Erythroblast (primary cell): ENCODE measurements around the gene CDK8.

ENCODE experiments used
- GATA1 ChIP-seq: IDR thresholded peaks from 2 replicates; pipeline ENCODE4 v1.6.1; 2011; ENCODE audit warnings: low read depth, mild to moderate bottlenecking, control low read depth, low read length, moderate library complexity
- POLR2A ChIP-seq: IDR thresholded peaks from 2 replicates; pipeline ENCODE4 v1.6.1; 2011; ENCODE audit warnings: mild to moderate bottlenecking, low read length

DNA sequence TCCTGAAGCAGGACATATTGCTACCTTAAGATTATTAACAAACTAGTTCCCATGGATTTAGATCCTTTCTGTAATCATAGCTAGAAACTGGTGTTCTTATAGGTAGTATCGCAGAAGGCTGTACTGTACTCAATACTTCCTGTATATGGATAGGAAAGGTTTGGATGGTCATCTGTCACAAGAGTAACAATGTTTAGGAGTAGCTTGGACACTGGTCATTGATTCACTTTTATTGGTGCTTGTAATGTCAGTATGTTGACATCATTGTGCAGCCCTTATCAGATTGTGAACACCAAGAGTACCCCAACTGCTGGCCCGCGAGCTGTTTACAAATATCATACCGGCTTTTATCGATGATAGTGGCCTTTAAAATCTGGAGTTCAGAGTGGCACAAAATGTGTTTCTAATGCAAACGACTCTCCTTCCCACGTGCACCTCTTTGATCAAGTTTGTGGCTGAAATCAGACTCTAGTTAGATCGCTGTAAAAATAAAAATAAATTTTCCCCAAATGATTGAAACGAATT, 605 bp upstream of the CDK8 start:
- TF ChIP-seq POLR2A (no peak), GATA1 (no peak)
